Osteocyte (in vitro differentiated cells): Measurements from ENCODE around the gene GLIS1. TPM values are rescaled to one million over a fixed set of nuclear protein-coding genes. Genes with fewer than 3 reads are reported as not detected.

Source experiments
- DNase-seq: peaks from one replicate; pipeline ENCODE4 v3.0.0; 2021; ENCODE audit warnings: mixed read lengths; ENCODE audit not compliant: unreplicated experiment; ENCODE audit errors: extremely low spot score
- H3K27ac Mint-ChIP-seq: one replicate; pipeline ENCODE4 v1.8.0; 2021; ENCODE audit warnings: mild to moderate bottlenecking, mixed read lengths; ENCODE audit not compliant: unreplicated experiment
- H3K27me3 Mint-ChIP-seq: one replicate; pipeline ENCODE4 v1.8.0; 2021; ENCODE audit warnings: mixed read lengths; ENCODE audit not compliant: unreplicated experiment
- H3K36me3 Mint-ChIP-seq: one replicate; pipeline ENCODE4 v1.8.0; 2021; ENCODE audit warnings: mixed read lengths; ENCODE audit not compliant: unreplicated experiment
- H3K4me1 Mint-ChIP-seq: one replicate; pipeline ENCODE4 v1.8.0; 2021; ENCODE audit warnings: mixed read lengths; ENCODE audit not compliant: unreplicated experiment
- H3K4me3 Mint-ChIP-seq: one replicate; pipeline ENCODE4 v1.8.0; 2021; ENCODE audit warnings: mild to moderate bottlenecking, moderate library complexity, mixed read lengths; ENCODE audit not compliant: unreplicated experiment
- H3K9me3 Mint-ChIP-seq: one replicate; pipeline ENCODE4 v1.8.0; 2021; ENCODE audit warnings: mixed read lengths; ENCODE audit not compliant: unreplicated experiment
- total RNA-seq: library from RNA; stranded (reverse); gene quantifications from 2 replicates; pipeline ENCODE4 v1.2.1, GENCODE V29; 2021
- TF ChIP-seq, protein P1 (sequence below): fragments of 200-600 bp; sonication (generic); IDR thresholded peaks from 2 replicates; pipeline ENCODE4 v1.5.0; 2021; ENCODE audit warnings: antibody characterized with exemption, mild to moderate bottlenecking, moderate library complexity

Gene GLIS1
- total RNA-seq, 1 donor from 2014 or later, result 38.3 TPM

- H3K4me1 Mint-ChIP-seq, result peaks cover 68% of the 10 kb centered on the region
- peaks cover 12% of the 10 kb centered on the region for H3K36me3 Mint-ChIP-seq
- H3K9me3 Mint-ChIP-seq, result no peaks in the 10 kb centered on the region
- no peak overlapping the region for H3K27ac Mint-ChIP-seq
- no peak for DNase-seq
- no peaks in the 10 kb centered on the region for H3K27me3 Mint-ChIP-seq
- TF ChIP-seq, protein P1, sequence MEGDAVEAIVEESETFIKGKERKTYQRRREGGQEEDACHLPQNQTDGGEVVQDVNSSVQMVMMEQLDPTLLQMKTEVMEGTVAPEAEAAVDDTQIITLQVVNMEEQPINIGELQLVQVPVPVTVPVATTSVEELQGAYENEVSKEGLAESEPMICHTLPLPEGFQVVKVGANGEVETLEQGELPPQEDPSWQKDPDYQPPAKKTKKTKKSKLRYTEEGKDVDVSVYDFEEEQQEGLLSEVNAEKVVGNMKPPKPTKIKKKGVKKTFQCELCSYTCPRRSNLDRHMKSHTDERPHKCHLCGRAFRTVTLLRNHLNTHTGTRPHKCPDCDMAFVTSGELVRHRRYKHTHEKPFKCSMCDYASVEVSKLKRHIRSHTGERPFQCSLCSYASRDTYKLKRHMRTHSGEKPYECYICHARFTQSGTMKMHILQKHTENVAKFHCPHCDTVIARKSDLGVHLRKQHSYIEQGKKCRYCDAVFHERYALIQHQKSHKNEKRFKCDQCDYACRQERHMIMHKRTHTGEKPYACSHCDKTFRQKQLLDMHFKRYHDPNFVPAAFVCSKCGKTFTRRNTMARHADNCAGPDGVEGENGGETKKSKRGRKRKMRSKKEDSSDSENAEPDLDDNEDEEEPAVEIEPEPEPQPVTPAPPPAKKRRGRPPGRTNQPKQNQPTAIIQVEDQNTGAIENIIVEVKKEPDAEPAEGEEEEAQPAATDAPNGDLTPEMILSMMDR, result no peak
- no peak overlapping the region for H3K4me3 Mint-ChIP-seq
These were observed 58.1 kb downstream of the GLIS1 start for GRCh38 chr1:53680868-53681267.

GRCh38 chr1:53678938-53679825 is 59.8 kb downstream of the GLIS1 start:
- no peak overlapping the region for H3K27ac Mint-ChIP-seq
- no peak for DNase-seq
- no peak overlapping the region for H3K4me3 Mint-ChIP-seq
- H3K9me3 Mint-ChIP-seq, result no peaks in the 10 kb centered on the region
- TF ChIP-seq, protein P1, result no peak
- H3K4me1 Mint-ChIP-seq, result peaks cover 51% of the 10 kb centered on the region
- H3K36me3 Mint-ChIP-seq, result peaks cover 12% of the 10 kb centered on the region
- H3K27me3 Mint-ChIP-seq, result no peaks in the 10 kb centered on the region

DNA sequence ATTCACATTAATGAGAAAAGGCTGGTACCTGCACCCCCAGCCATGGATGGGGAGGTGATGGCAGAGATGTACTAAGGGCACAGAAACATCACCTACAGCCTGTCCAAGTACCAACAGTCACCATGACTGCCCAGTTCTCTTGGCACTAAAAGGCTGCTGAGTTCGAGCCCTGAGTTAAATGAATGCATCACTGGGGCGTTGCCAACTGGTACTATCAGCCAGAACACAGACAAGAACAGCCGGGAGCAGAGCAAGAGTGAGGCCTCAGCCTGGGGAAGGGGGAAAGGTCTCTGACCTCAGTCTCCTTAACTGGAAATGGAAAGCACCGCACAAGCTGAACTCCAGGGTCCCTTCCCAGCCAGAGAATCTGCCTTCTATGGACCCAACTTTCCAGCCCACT is 60.5 kb downstream of the GLIS1 start:
- no peak overlapping the region for H3K4me3 Mint-ChIP-seq
- peaks cover 12% of the 10 kb centered on the region for H3K36me3 Mint-ChIP-seq
- no peak for DNase-seq
- no peaks in the 10 kb centered on the region for H3K9me3 Mint-ChIP-seq
- no peak overlapping the region for H3K27ac Mint-ChIP-seq
- TF ChIP-seq, protein P1, result no peak
- H3K27me3 Mint-ChIP-seq, result no peaks in the 10 kb centered on the region
- H3K4me1 Mint-ChIP-seq, result peaks cover 44% of the 10 kb centered on the region

GRCh38 chr1:53678046-53678445 is 60.9 kb downstream of the GLIS1 start:
- DNase-seq, result no peak
- Mint-ChIP-seq H3K27ac (no peak overlapping the region), H3K4me1 (peaks cover 45% of the 10 kb centered on the region), H3K36me3 (peaks cover 12% of the 10 kb centered on the region), H3K27me3 (no peaks in the 10 kb centered on the region), H3K4me3 (no peak overlapping the region), H3K9me3 (no peaks in the 10 kb centered on the region)
- TF ChIP-seq, protein P1, result no peak

DNA sequence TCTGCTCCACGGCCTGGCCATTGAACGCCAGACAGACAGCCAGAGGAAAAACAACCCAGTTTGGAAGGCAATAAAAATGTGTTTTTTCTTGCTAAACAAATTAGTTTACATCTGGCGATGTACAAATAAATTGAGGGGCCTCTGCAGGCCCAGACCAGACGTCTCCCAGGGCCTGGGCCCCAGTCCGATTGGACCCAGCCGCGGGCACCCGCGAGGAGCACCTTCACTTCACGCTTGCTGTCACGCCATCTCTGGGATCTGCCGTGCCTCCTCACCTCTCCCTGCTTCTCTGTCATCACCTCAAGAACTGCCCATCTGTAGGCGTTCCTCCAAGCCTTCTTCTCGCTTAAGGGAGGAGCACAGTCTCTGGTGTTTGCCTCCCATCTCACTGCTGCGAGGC is 61.5 kb downstream of the GLIS1 start:
- peaks cover 12% of the 10 kb centered on the region for H3K36me3 Mint-ChIP-seq
- no peaks in the 10 kb centered on the region for H3K9me3 Mint-ChIP-seq
- H3K27me3 Mint-ChIP-seq, result no peaks in the 10 kb centered on the region
- DNase-seq, result no peak
- no peak overlapping the region for H3K4me3 Mint-ChIP-seq
- TF ChIP-seq, protein P1, result no peak
- H3K27ac Mint-ChIP-seq, result no peak overlapping the region
- H3K4me1 Mint-ChIP-seq, result peaks cover 42% of the 10 kb centered on the region
